Keratinocyte (primary cell): Measurements from ENCODE around the gene ROBO2. TPM values are rescaled to one million over a fixed set of nuclear protein-coding genes. Genes with fewer than 3 reads are reported as not detected.

ENCODE experiments used
- DNase-seq: peaks from one replicate; pipeline ENCODE4 v3.0.0-alpha.2; 2011; ENCODE audit warnings: low read depth, missing footprints, low spot score
- FAIRE-seq: peaks from 2 replicates; lab custom pipeline; 2011; peaks lifted over from hg19 to GRCh38; lab: Jason Lieb, UNC
- H2AFZ ChIP-seq: 2 replicates; pipeline ENCODE4 v1.6.0; 2012; ENCODE audit warnings: low read length, control low read depth, inconsistent platforms; ENCODE audit not compliant: control insufficient read depth
- H3K27ac ChIP-seq: 2 replicates; pipeline ENCODE4 v1.5.1; 2011; ENCODE audit warnings: low read length; ENCODE audit not compliant: control insufficient read depth, insufficient read depth
- H3K27me3 ChIP-seq: 3 replicates; pipeline ENCODE4 v1.6.0; 2011; ENCODE audit warnings: low read length; ENCODE audit not compliant: control insufficient read depth, insufficient read depth; ENCODE audit errors: extremely low read depth
- H3K36me3 ChIP-seq, 2 experiments: 2 replicates in 1 of 2; 3 replicates in 1 of 2; pipeline ENCODE4 v1.5.1; 2011; ENCODE audit warnings: low read length in 2 of 2, mild to moderate bottlenecking in 1 of 2; ENCODE audit not compliant: control insufficient read depth in 2 of 2, insufficient read depth in 2 of 2; ENCODE audit errors: extremely low read depth in 1 of 2
- H3K4me1 ChIP-seq: 3 replicates; pipeline ENCODE4 v1.5.1; 2011; ENCODE audit warnings: low read length; ENCODE audit not compliant: control insufficient read depth, insufficient read depth; ENCODE audit errors: extremely low read depth
- H3K4me2 ChIP-seq: 3 replicates; pipeline ENCODE4 v1.6.0; 2011; ENCODE audit warnings: low read depth, low read length; ENCODE audit not compliant: control insufficient read depth, insufficient read depth; ENCODE audit errors: extremely low read depth
- H3K4me3 ChIP-seq, 3 experiments: fragments of 200-600 bp in 1 of 3; sonication (generic) in 1 of 3; 2 replicates in 2 of 3; 3 replicates in 1 of 3; pipeline ENCODE4 v1.5.1; 2011 to 2016; ENCODE audit warnings: low read length in 3 of 3, mild to moderate bottlenecking in 3 of 3, control low read depth in 2 of 3, inconsistent platforms in 1 of 3, low read depth in 1 of 3, mixed read lengths in 1 of 3, mixed run types in 1 of 3, moderate library complexity in 1 of 3; ENCODE audit not compliant: control insufficient read depth in 2 of 3, insufficient read depth in 2 of 3; ENCODE audit errors: extremely low read depth in 1 of 3
- H3K79me2 ChIP-seq: 2 replicates; pipeline ENCODE4 v1.6.0; 2012; ENCODE audit warnings: low read length; ENCODE audit not compliant: control insufficient read depth, insufficient read depth
- H3K9ac ChIP-seq: 3 replicates; pipeline ENCODE4 v1.6.0; 2011; ENCODE audit warnings: low read length; ENCODE audit not compliant: control insufficient read depth, insufficient read depth; ENCODE audit errors: extremely low read depth
- H3K9me1 ChIP-seq: 3 replicates; pipeline ENCODE4 v1.6.0; 2011; ENCODE audit warnings: low read length; ENCODE audit not compliant: control insufficient read depth, insufficient read depth; ENCODE audit errors: extremely low read depth
- H3K9me3 ChIP-seq: 2 replicates; pipeline ENCODE4 v1.5.1; 2012; ENCODE audit warnings: low read depth, low read length; ENCODE audit not compliant: control insufficient read depth
- H4K20me1 ChIP-seq: 3 replicates; pipeline ENCODE4 v1.6.0; 2011; ENCODE audit warnings: low read length; ENCODE audit not compliant: control insufficient read depth, insufficient read depth; ENCODE audit errors: extremely low read depth
- CTCF ChIP-seq, 3 experiments: IDR thresholded peaks in 1 of 3; conservative IDR thresholded peaks in 1 of 3; optimal IDR thresholded peaks in 1 of 3; 2 replicates in 2 of 3; 3 replicates in 1 of 3; pipeline versions ENCODE3 to v1.5.1; 2011; ENCODE audit warnings: low read length in 3 of 3, mild to moderate bottlenecking in 3 of 3, moderate library complexity in 2 of 3, control low read depth in 1 of 3, inconsistent platforms in 1 of 3; ENCODE audit not compliant: insufficient read depth in 2 of 3; ENCODE audit errors: extremely low read depth in 1 of 3
- EZH2 ChIP-seq: IDR thresholded peaks from one replicate; pipeline ENCODE4 v1.6.1; 2012; ENCODE audit warnings: inconsistent platforms, mild to moderate bottlenecking, low read length, moderate library complexity
- dilution Hi-C: fragments of 300-500 bp; cut with MboI; formaldehyde crosslinking; loops from one replicate; pipeline ENCODE4 v1.7.0; 2020; ENCODE audit warnings: low sequenced_read_pairs; ENCODE audit not compliant: extremely low pct_ligation_motif_present
- polyA plus RNA-seq, 5 experiments: library from polyadenylated mRNA; depleted of rRNA in 3 of 5; stranded (reverse) in 3 of 5; stranded (forward) in 1 of 5; unstranded in 1 of 5; fragments of >200 nt; gene quantifications; 1 replicate in 1 of 5; 2 replicates in 3 of 5; 3 replicates in 1 of 5; pipeline versions ENCODE4 v1.2.1 to v1.2.3, GENCODE V29; 2011 to 2012; ENCODE audit warnings: missing spikeins in 2 of 5, low read depth in 1 of 5, low replicate concordance in 1 of 5

The ROBO2 gene
- polyA plus RNA-seq, 1 donor (not counting 4 experiments of a cell fraction or from before 2014, with no cell fraction given), result 0.30 TPM

- no peak overlapping the region for H3K9ac ChIP-seq
- H3K79me2 ChIP-seq, result no peaks in the 10 kb centered on the region
- H3K4me1 ChIP-seq, result no peaks in the 10 kb centered on the region
- TF ChIP-seq EZH2, result no peak
- H3K9me3 ChIP-seq, result no peaks in the 10 kb centered on the region
- H3K27me3 ChIP-seq, result no peaks in the 10 kb centered on the region
- H3K27ac ChIP-seq, result no peak overlapping the region
- no peaks in the 10 kb centered on the region for H4K20me1 ChIP-seq
- no peaks in the 10 kb centered on the region for H3K9me1 ChIP-seq
- DNase-seq (no peak), FAIRE-seq (no peak)
- H3K4me2 ChIP-seq, result no peak overlapping the region
- H3K36me3 ChIP-seq, result no peaks in the 10 kb centered on the region
- no peak overlapping the region for H2AFZ ChIP-seq
- no peak overlapping the region for H3K4me3 ChIP-seq
- dilution Hi-C loops, result no loop called here
Measured at GRCh38 chr3:77304700-77305021, 264.8 kb downstream of the ROBO2 start.

DNA sequence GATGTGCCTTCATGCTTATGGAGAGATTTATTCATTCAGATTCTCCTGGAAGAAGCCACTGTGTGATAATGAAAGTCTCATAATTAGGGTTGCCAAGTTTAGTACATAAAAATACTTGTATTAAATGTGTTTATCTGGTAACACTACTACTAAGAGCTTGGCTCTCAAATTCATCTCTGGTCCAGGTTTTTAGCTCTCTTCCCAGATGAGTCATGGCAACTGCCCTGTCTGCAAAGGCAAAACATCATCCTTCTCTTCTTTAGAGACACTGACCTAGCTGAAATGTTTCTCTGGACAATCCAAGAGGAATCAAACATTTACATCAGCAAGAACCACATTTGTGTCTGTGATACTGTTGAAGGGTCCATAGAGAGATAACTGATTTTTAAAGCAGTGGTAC lies 269.6 kb downstream of the ROBO2 start:
- TF ChIP-seq EZH2 (no peak), CTCF (optimal IDR thresholded peaks at IDR 0.05 in 1 of 3, IDR thresholded peaks at IDR 0.05 in 1 of 3, conservative IDR thresholded peaks at IDR 0.05 in 1 of 3; ENCODE audit: extremely low read depth in 1 of 3, insufficient read depth in 2 of 3, low read length in 3 of 3) (no peak)
- FAIRE-seq, result no peak
- dilution Hi-C loops, result no loop called here

GRCh38 chr3:77313843-77314242 lies 273.9 kb downstream of the ROBO2 start:
- Histone ChIP-seq H3K4me1 (no peaks in the 10 kb centered on the region), H3K27me3 (no peaks in the 10 kb centered on the region), H3K27ac (no peak overlapping the region), H3K36me3 (no peaks in the 10 kb centered on the region), H3K9me3 (no peaks in the 10 kb centered on the region), H4K20me1 (no peaks in the 10 kb centered on the region), H3K9ac (no peak overlapping the region), H3K79me2 (no peaks in the 10 kb centered on the region), H3K4me2 (no peak overlapping the region), H3K9me1 (no peaks in the 10 kb centered on the region), H3K4me3 (no peak overlapping the region), H2AFZ (no peak overlapping the region)
- DNase-seq (no peak), FAIRE-seq (no peak)
- TF ChIP-seq CTCF (optimal IDR thresholded peaks at IDR 0.05 in 1 of 3, IDR thresholded peaks at IDR 0.05 in 1 of 3, conservative IDR thresholded peaks at IDR 0.05 in 1 of 3; ENCODE audit: extremely low read depth in 1 of 3, insufficient read depth in 2 of 3, low read length in 3 of 3) (no peak), EZH2 (no peak)
- dilution Hi-C loops, result no loop called here

More for the DNA sequence above, 269.6 kb downstream of the ROBO2 start:
- no peaks in the 10 kb centered on the region for H3K36me3 ChIP-seq
- H3K9me1 ChIP-seq, result no peaks in the 10 kb centered on the region
- H2AFZ ChIP-seq, result no peak overlapping the region
- no peaks in the 10 kb centered on the region for H3K27me3 ChIP-seq
- H3K27ac ChIP-seq, result no peak overlapping the region
- no peaks in the 10 kb centered on the region for H3K79me2 ChIP-seq
- no peak overlapping the region for H3K4me3 ChIP-seq
- H3K9ac ChIP-seq, result no peak overlapping the region
- no peaks in the 10 kb centered on the region for H3K9me3 ChIP-seq
- H3K4me2 ChIP-seq, result no peak overlapping the region
- H3K4me1 ChIP-seq, result no peaks in the 10 kb centered on the region
- DNase-seq, result no peak
- no peaks in the 10 kb centered on the region for H4K20me1 ChIP-seq
